HG02884 (cell line): Measurements from ENCODE around the gene COX7B.
"Not testable (repeated sequence)": the region's sequence is repeated elsewhere in the genome, so short reads cannot be mapped to it uniquely, and the experiment has no call there.

Experiments used
- ATAC-seq: cut with Tn5 transposase; IDR thresholded peaks from one replicate; pipeline ENCODE4 v1.9.1; 2021; ENCODE audit warnings: mild to moderate bottlenecking, moderate library complexity; ENCODE audit not compliant: unreplicated experiment

The COX7B gene

GRCh38 chrX:77899081-77899828 lies at the start of gene COX7B:
TSS of gene COX7B (plus strand) at chrX:77899468. CDS start at chrX:77899554, 86 bp downstream.
- peak; percentile 45 for ATAC-seq

- ATAC-seq = no peak
These were observed 23.9 kb upstream of the COX7B start for GRCh38 chrX:77875372-77875771.

- ATAC-seq = not testable (repeated sequence)
These were observed 17.9 kb upstream of the COX7B start for GRCh38 chrX:77881418-77881817.

GRCh38 chrX:77892887-77893286 lies 6.4 kb upstream of the COX7B start:
- ATAC-seq = no peak

- ATAC-seq = no peak
These were observed 5.6 kb upstream of the COX7B start for GRCh38 chrX:77893713-77894112.

GRCh38 chrX:77894921-77895886 lies 4.1 kb upstream of the COX7B start, which contains the start of gene MAGT1:
TSS of gene MAGT1 (minus strand) at chrX:77895435. CDS start at chrX:77895410, 25 bp downstream.
- ATAC-seq = peak; percentile 86

GRCh38 chrX:77900688-77901087 lies 1.4 kb downstream of the COX7B start:
- ATAC-seq = no peak

GRCh38 chrX:77901506-77901905 lies 2.2 kb downstream of the COX7B start:
- no peak for ATAC-seq

- peak; percentile 95 for ATAC-seq
These were observed 11.0 kb downstream of the COX7B start, which contains the start of gene ATP7A for GRCh38 chrX:77910108-77910840. TSS of gene ATP7A (plus strand) at chrX:77910693. CDS start at chrX:77971642, 60,949 bp downstream.

GRCh38 chrX:77917294-77917933 lies 18.1 kb downstream of the COX7B start:
- peak; percentile 61 for ATAC-seq

- no peak for ATAC-seq
These were observed 19.3 kb downstream of the COX7B start for GRCh38 chrX:77918568-77918967.

- ATAC-seq = not testable (repeated sequence)
These were observed 20.1 kb downstream of the COX7B start for GRCh38 chrX:77919370-77919769.

- ATAC-seq = no peak
These were observed 23.5 kb downstream of the COX7B start for GRCh38 chrX:77922787-77923186.

- ATAC-seq = no peak
These were observed 25.1 kb downstream of the COX7B start for GRCh38 chrX:77924320-77924859.

- no peak for ATAC-seq
These were observed 26.5 kb downstream of the COX7B start for GRCh38 chrX:77925764-77926163.

- no peak for ATAC-seq
These were observed 31.3 kb downstream of the COX7B start for GRCh38 chrX:77930581-77930980.

- no peak for ATAC-seq
These were observed 36.6 kb downstream of the COX7B start for GRCh38 chrX:77935886-77936285.

- ATAC-seq = no peak
These were observed 37.0 kb downstream of the COX7B start for GRCh38 chrX:77936299-77936698.

GRCh38 chrX:77937291-77937690 lies 38.0 kb downstream of the COX7B start:
- ATAC-seq = no peak

GRCh38 chrX:77938083-77938680 lies 38.9 kb downstream of the COX7B start:
- ATAC-seq = no peak
